A673 (cell line): ENCODE results near the gene SLC26A11.

Experiments used
- EZH2 ChIP-seq: fragments of 200-600 bp; sonication (generic); IDR thresholded peaks from 2 replicates; pipeline ENCODE4 v1.6.1; 2017; ENCODE audit warnings: borderline replicate concordance, low read depth, mild to moderate bottlenecking, mixed read lengths, antibody characterized with exemption, low read length; ENCODE audit not compliant: poor library complexity, severe bottlenecking
- TF ChIP-seq, protein P1 (sequence below): fragments of 300-800, 200-600 bp; sonication (generic); conservative IDR thresholded peaks from 2 replicates; pipeline ENCODE4 v1.5.1; 2017; ENCODE audit warnings: low read depth, mild to moderate bottlenecking, antibody characterized with exemption, low read length, moderate library complexity, mixed read lengths

DNA sequence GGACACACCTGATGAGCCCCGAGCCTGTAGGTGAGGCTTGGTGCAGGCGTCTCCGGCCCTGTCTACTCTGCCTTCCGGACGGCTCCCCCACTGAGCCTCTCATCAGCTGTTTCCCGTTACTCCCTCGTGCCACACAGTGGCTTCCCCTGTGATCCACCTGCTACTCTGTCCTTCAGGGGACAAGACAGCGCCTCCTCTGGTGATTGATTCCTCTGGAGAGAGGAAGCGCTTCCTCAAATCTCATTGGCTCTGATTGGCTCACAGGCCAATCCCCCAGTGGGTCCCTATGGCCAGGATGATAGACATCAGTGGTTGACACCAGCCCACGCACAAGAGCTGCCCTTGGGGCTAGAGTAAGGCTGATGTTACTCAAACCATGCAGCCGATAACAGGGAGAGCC lies 64.4 kb downstream of the SLC26A11 start:
- TF ChIP-seq, protein P1, sequence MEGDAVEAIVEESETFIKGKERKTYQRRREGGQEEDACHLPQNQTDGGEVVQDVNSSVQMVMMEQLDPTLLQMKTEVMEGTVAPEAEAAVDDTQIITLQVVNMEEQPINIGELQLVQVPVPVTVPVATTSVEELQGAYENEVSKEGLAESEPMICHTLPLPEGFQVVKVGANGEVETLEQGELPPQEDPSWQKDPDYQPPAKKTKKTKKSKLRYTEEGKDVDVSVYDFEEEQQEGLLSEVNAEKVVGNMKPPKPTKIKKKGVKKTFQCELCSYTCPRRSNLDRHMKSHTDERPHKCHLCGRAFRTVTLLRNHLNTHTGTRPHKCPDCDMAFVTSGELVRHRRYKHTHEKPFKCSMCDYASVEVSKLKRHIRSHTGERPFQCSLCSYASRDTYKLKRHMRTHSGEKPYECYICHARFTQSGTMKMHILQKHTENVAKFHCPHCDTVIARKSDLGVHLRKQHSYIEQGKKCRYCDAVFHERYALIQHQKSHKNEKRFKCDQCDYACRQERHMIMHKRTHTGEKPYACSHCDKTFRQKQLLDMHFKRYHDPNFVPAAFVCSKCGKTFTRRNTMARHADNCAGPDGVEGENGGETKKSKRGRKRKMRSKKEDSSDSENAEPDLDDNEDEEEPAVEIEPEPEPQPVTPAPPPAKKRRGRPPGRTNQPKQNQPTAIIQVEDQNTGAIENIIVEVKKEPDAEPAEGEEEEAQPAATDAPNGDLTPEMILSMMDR = peak; percentile 43
- TF ChIP-seq EZH2 = no peak
